LNCAP (cell line): ENCODE data around the gene OVOL1.

Experiments used
- CTCF ChIP-seq: fragments of 450-650 bp; IDR thresholded peaks from 2 replicates; pipeline ENCODE4 v1.5.1; 2017; ENCODE audit warnings: mild to moderate bottlenecking

OVOL1 gene

GRCh38 chr11:65786786-65787636, at the start of gene OVOL1:
Gene OVOL1 (plus strand): TSS chr11:65787063. CDS start chr11:65787374, 311 bp downstream.
- TF ChIP-seq CTCF: no peak

- TF ChIP-seq CTCF: no peak
Observed at GRCh38 chr11:65739022-65739421, 47.8 kb upstream of the OVOL1 start.

- TF ChIP-seq CTCF: no peak
Observed at GRCh38 chr11:65741185-65741584, 45.7 kb upstream of the OVOL1 start.

- no peak for TF ChIP-seq CTCF
Observed at GRCh38 chr11:65742353-65742752, 44.5 kb upstream of the OVOL1 start.

GRCh38 chr11:65743681-65744025, 43.2 kb upstream of the OVOL1 start:
- TF ChIP-seq CTCF: no peak

- peak; percentile 41 for TF ChIP-seq CTCF
Observed at GRCh38 chr11:65744026-65744698, 42.7 kb upstream of the OVOL1 start.

GRCh38 chr11:65744699-65745042, 42.2 kb upstream of the OVOL1 start:
- TF ChIP-seq CTCF: no peak
